Progenitor cell of endocrine pancreas (in vitro differentiated cells): ENCODE data around the gene CFAP90. TPM values are rescaled to one million over a fixed set of nuclear protein-coding genes. Genes with fewer than 3 reads are reported as not detected.

Experiments
- DNase-seq: peaks from one replicate; pipeline ENCODE4 v3.0.0; 2021; ENCODE audit warnings: low spot score; ENCODE audit not compliant: unreplicated experiment
- H3K27ac Mint-ChIP-seq: 2 replicates; pipeline ENCODE4 v1.8.0; 2021; ENCODE audit warnings: mild to moderate bottlenecking, moderate library complexity, mixed read lengths
- H3K27me3 Mint-ChIP-seq: 2 replicates; pipeline ENCODE4 v1.8.0; 2021; ENCODE audit warnings: mixed read lengths
- H3K36me3 Mint-ChIP-seq: 2 replicates; pipeline ENCODE4 v1.8.0; 2022; ENCODE audit warnings: mixed read lengths; ENCODE audit not compliant: insufficient read depth
- H3K4me1 Mint-ChIP-seq: 2 replicates; pipeline ENCODE4 v1.8.0; 2021; ENCODE audit warnings: low read depth, mixed read lengths
- H3K4me3 Mint-ChIP-seq: 2 replicates; pipeline ENCODE4 v1.8.0; 2021; ENCODE audit warnings: low read depth, mild to moderate bottlenecking, moderate library complexity, mixed read lengths
- H3K9me3 Mint-ChIP-seq: 2 replicates; pipeline ENCODE4 v1.8.0; 2021; ENCODE audit warnings: low read depth, mixed read lengths
- CTCF ChIP-seq: fragments of 200-600 bp; sonication (generic); IDR thresholded peaks from one replicate; pipeline ENCODE4 v1.5.0; 2021; ENCODE audit warnings: antibody characterized with exemption, mild to moderate bottlenecking; ENCODE audit not compliant: unreplicated experiment
- total RNA-seq: library from RNA; stranded (reverse); gene quantifications from 2 replicates; pipeline ENCODE4 v1.2.1, GENCODE V29; 2021

The CFAP90 gene
- total RNA-seq, 1 donor from 2014 or later, result 2.1 TPM

- Mint-ChIP-seq H3K36me3 (peaks cover 16% of the 10 kb centered on the region), H3K4me3 (no peak overlapping the region), H3K4me1 (peaks cover 9% of the 10 kb centered on the region), H3K9me3 (no peaks in the 10 kb centered on the region), H3K27ac (no peak overlapping the region), H3K27me3 (no peaks in the 10 kb centered on the region)
- DNase-seq, result no peak
- no peak for TF ChIP-seq CTCF
Observed at GRCh38 chr5:7878381-7878873, 27.5 kb upstream of the CFAP90 start.

DNA sequence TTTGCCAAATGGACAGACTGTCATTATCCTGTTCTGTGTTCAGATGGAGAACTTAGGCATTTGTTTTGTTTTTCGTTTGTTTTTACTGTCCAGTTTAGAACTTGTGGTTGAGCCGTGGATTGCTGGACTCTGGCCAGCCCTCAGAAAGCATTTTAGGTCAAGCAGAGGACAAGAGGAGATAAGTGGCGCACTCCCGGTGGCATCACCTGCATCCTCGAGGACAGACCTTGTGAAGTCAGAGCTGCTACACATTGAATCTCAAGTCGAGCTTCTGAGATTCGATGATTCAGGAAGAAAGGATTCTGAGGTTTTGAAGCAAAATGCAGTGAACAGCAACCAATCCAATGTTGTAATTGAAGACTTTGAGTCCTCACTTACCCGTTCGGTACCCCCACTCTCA, 26.9 kb upstream of the CFAP90 start:
- peaks cover 16% of the 10 kb centered on the region for H3K36me3 Mint-ChIP-seq
- DNase-seq, result no peak
- H3K9me3 Mint-ChIP-seq, result no peaks in the 10 kb centered on the region
- peaks cover 9% of the 10 kb centered on the region for H3K4me1 Mint-ChIP-seq
- no peak overlapping the region for H3K4me3 Mint-ChIP-seq
- H3K27ac Mint-ChIP-seq, result no peak overlapping the region
- no peak for TF ChIP-seq CTCF
- no peaks in the 10 kb centered on the region for H3K27me3 Mint-ChIP-seq

DNA sequence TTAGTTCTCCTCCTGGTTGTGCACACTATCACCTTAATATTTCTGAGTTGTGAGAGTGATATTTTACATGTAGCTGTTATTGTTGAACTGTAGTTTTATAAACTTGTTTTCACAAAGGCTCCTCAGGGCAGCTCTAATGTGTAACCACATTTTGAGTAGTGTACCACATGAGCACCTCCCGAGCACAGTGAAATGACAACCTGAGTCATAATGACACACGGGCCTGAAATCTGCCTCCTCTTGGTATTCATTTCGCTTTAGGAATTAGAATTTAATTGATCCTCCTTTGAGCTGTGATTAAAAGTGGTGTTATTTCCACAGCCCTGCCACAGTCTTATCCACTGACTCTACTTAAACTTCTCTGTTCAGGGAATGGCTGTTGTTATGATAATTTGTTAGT, 25.9 kb upstream of the CFAP90 start:
- no peak for DNase-seq
- H3K27me3 Mint-ChIP-seq, result no peaks in the 10 kb centered on the region
- H3K36me3 Mint-ChIP-seq, result peaks cover 15% of the 10 kb centered on the region
- H3K4me3 Mint-ChIP-seq, result no peak overlapping the region
- H3K4me1 Mint-ChIP-seq, result peaks cover 9% of the 10 kb centered on the region
- no peaks in the 10 kb centered on the region for H3K9me3 Mint-ChIP-seq
- TF ChIP-seq CTCF, result no peak
- no peak overlapping the region for H3K27ac Mint-ChIP-seq

DNA sequence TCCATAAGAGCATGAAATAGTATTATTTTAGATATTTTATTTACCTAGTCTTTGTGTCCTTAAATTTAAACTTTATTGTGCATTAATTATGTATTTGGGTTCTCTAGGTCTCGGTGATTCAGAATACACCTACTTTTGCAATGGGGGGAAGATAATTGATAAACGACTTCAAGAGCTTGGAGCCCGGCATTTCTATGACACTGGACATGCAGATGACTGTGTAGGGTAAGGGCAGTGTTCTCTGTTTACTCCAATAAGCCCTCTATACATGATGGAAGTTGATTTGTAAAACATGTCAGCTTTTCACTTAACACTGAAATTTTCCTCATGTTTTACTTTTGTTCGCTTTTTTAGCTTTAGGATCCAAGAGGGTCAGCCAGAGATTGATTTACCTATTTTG, 24.2 kb upstream of the CFAP90 start:
- no peaks in the 10 kb centered on the region for H3K27me3 Mint-ChIP-seq
- H3K4me1 Mint-ChIP-seq, result peaks cover 14% of the 10 kb centered on the region
- H3K36me3 Mint-ChIP-seq, result peaks cover 8% of the 10 kb centered on the region
- no peak for DNase-seq
- H3K27ac Mint-ChIP-seq, result no peak overlapping the region
- no peak overlapping the region for H3K4me3 Mint-ChIP-seq
- no peak for TF ChIP-seq CTCF
- H3K9me3 Mint-ChIP-seq, result no peaks in the 10 kb centered on the region

- no peaks in the 10 kb centered on the region for H3K27me3 Mint-ChIP-seq
- TF ChIP-seq CTCF, result no peak
- no peak for DNase-seq
- H3K36me3 Mint-ChIP-seq, result peaks cover 8% of the 10 kb centered on the region
- no peaks in the 10 kb centered on the region for H3K9me3 Mint-ChIP-seq
- no peak overlapping the region for H3K4me3 Mint-ChIP-seq
- H3K27ac Mint-ChIP-seq, result no peak overlapping the region
- peaks cover 18% of the 10 kb centered on the region for H3K4me1 Mint-ChIP-seq
Observed at GRCh38 chr5:7874639-7875038, 23.7 kb upstream of the CFAP90 start.
